ENCODE results near the gene SRRM5. TPM values are rescaled to one million over a fixed set of nuclear protein-coding genes. Genes with fewer than 3 reads are reported as not detected.

The SRRM5 gene
- total and polyA plus RNA-seq, 10 donors: 0.26 to 0.94 (median 0.46) TPM

DNA sequence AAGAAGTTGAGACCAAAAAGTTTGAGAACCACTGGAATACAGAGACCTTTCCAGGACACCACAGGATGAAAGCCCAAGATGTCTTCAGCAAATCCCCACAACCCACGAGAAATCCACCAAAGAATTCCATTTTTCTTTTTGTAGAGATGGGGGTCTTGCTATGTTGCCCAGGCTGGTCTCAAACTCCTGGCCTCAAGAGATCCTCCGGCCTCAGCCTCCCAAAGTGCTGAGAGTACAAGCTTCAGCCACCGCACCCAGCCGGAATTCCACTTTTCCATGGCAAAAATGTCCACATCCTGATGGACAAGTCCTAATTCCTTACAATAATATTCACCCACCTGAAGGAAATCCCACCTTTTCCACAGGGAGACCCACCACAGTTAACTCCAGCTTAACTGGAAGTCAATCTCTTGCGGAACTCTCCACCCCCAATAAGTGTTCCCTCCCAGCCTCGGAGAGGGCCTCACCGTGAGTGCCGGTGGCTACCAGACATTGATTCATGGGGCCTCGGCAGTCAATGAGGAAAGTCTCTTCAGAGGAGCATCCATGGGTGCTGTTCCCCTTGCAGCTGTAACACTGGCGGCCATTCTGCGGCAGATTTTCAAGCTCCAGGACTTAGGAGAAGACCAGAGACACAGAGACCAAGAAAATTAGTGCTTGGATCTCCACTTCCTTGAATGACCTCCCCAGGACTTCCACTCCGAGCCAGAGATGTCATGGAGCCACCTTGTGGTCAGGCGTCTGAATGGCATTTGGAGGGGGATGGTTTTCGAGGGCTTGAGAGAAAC, 40.1 kb downstream of the SRRM5 start:
- no peak for DNase-seq
- no peak overlapping the region for H3K27ac ChIP-seq
- H3K36me3 ChIP-seq: peaks cover 0 to 100% (median 53%) of the 10 kb centered on the region in 6 donors
- peaks cover 0 to 6% (median 0%) of the 10 kb centered on the region in 8 donors for H3K9me3 ChIP-seq
- H3K4me1 ChIP-seq: peaks cover 0 to 11% (median 5%) of the 10 kb centered on the region in 6 donors
- intact Hi-C loops (cut with DNase I; ENCODE audit: low total_unique reads): no loop called here
- peak overlapping the region in 1 of 8 donors; percentile 37 for H3K4me3 ChIP-seq
- TF ChIP-seq CTCF (IDR thresholded peaks at IDR 0.05 in 8 of 11, conservative IDR thresholded peaks at IDR 0.05 in 3 of 11): peak; percentile 35 to 77 (median 73)
- TF ChIP-seq POLR2A (IDR thresholded peaks at IDR 0.05): no peak
- peak in 1 of 3 donors; percentile 25 for TF ChIP-seq POLR2AphosphoS5 (IDR thresholded peaks at IDR 0.05)
- H3K27me3 ChIP-seq (replicated peaks in 1 of 7): no peaks in the 10 kb centered on the region
- 62 to 77% (median 64%) methylated on average over 14 of the region's 14 CpGs for WGBS, 5 donors

- TF ChIP-seq POLR2AphosphoS5 (IDR thresholded peaks at IDR 0.05) (no peak), POLR2A (IDR thresholded peaks at IDR 0.05) (no peak), CTCF (IDR thresholded peaks at IDR 0.05 in 8 of 11, conservative IDR thresholded peaks at IDR 0.05 in 3 of 11) (peak in 4 of 11 experiments; percentile 12 to 37 (median 21))
- Histone ChIP-seq H3K4me3 (no peak overlapping the region), H3K27ac (no peak overlapping the region), H3K27me3 (replicated peaks in 1 of 7) (no peaks in the 10 kb centered on the region), H3K36me3 (peaks cover 0 to 100% (median 53%) of the 10 kb centered on the region in 6 donors), H3K9me3 (peaks cover 0 to 6% (median 0%) of the 10 kb centered on the region in 8 donors), H3K4me1 (peaks cover 0 to 11% (median 5%) of the 10 kb centered on the region in 6 donors)
- intact Hi-C loops (cut with DNase I; ENCODE audit: low total_unique reads): no loop called here
- 66 to 82% (median 75%) methylated on average over 5 of the region's 5 CpGs for WGBS, 5 donors
- no peak for DNase-seq
Measured at GRCh38 chr19:43652546-43652874, 40.6 kb downstream of the SRRM5 start.

DNA sequence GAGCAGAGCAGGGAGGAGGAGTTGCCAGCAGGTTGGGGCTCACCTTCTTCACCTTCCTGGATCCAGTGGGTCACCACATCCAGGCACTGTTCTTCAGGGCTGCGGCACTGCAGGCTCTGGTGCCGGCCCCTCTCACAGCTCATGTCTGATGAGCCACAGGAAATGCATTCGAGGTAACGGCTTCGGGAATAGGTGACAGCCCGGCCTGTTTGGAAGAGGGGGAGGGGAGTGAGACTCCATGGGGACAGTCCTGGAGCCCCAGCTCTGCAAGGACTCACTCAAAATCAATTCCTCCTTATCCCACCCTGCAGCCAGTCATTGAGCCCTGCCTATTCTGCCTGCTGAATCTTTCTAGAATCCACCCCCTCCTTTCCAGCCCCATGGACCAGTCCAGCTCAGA, 44.5 kb downstream of the SRRM5 start:
- no peak for DNase-seq
- Histone ChIP-seq H3K4me3 (no peak overlapping the region), H3K4me1 (peaks cover 0 to 11% (median 5%) of the 10 kb centered on the region in 6 donors), H3K36me3 (peaks cover 0 to 98% (median 35%) of the 10 kb centered on the region in 6 donors), H3K9me3 (peaks cover 0 to 17% (median 9%) of the 10 kb centered on the region in 8 donors), H3K27ac (no peak overlapping the region), H3K27me3 (replicated peaks in 1 of 7) (no peaks in the 10 kb centered on the region)
- intact Hi-C loops (cut with DNase I; ENCODE audit: low total_unique reads): no loop called here
- TF ChIP-seq POLR2AphosphoS5 (IDR thresholded peaks at IDR 0.05) (no peak), POLR2A (IDR thresholded peaks at IDR 0.05) (no peak), CTCF (IDR thresholded peaks at IDR 0.05 in 8 of 11, conservative IDR thresholded peaks at IDR 0.05 in 3 of 11) (no peak)
- WGBS, 5 donors: 84 to 96% (median 92%) methylated on average over 6 of the region's 6 CpGs

DNA sequence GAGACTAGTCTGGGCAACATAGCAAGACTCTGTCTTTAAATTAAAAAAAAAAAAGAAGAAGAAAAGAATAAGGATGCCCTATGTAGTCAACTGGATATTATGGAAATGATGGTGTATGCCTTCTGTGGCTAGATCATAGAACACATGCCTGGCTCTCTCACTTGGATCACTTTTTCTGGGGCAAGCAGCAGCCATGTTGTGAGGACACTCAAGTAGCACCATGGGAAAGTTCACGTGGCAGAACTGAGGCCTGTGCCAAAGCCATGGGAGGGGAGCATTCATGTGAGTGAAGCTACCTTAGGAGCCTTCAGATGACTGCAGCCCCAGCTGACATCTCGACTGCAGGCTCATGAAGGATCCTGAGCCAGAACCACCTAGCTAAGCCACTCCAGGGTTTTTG, 46.1 kb downstream of the SRRM5 start:
- Histone ChIP-seq H3K27ac (no peak overlapping the region), H3K4me1 (peaks cover 0 to 2% (median 0%) of the 10 kb centered on the region in 6 donors), H3K27me3 (replicated peaks in 1 of 7) (no peaks in the 10 kb centered on the region), H3K9me3 (peaks cover 0 to 17% (median 9%) of the 10 kb centered on the region in 8 donors), H3K4me3 (no peak overlapping the region), H3K36me3 (peaks cover 0 to 98% (median 32%) of the 10 kb centered on the region in 6 donors)
- intact Hi-C loops (cut with DNase I; ENCODE audit: low total_unique reads): no loop called here
- DNase-seq: no peak
- 82 to 100% (median 90%) methylated on average over 2 of the region's 2 CpGs for WGBS, 5 donors
- TF ChIP-seq CTCF (IDR thresholded peaks at IDR 0.05 in 8 of 11, conservative IDR thresholded peaks at IDR 0.05 in 3 of 11): no peak
- no peak for TF ChIP-seq POLR2AphosphoS5 (IDR thresholded peaks at IDR 0.05)
- TF ChIP-seq POLR2A (IDR thresholded peaks at IDR 0.05): no peak
